Activated T-cell treated with anti-CD3 and anti-CD28 coated beads, Interleukin-2, amount 50 U/mL, for 4 hours (primary cell): ENCODE results near the gene CYBA. TPM values are rescaled to one million over a fixed set of nuclear protein-coding genes. Genes with fewer than 3 reads are reported as not detected.

Experiments
- ATAC-seq, 2 donors: fragments of 200-7000 bp; cut with Tn5 transposase; one replicate each; pipeline ENCODE4 v1.10.0; 2021
- DNase-seq: peaks from one replicate; pipeline ENCODE4 v3.0.0-alpha.2; 2020
- H3K27me3 Mint-ChIP-seq: one replicate; pipeline ENCODE4 v1.8.0; 2021; ENCODE audit warnings: low read depth, mixed read lengths
- H3K36me3 Mint-ChIP-seq: one replicate; pipeline ENCODE4 v1.8.0; 2022; ENCODE audit warnings: mixed read lengths; ENCODE audit not compliant: insufficient read depth
- H3K4me1 Mint-ChIP-seq: one replicate; pipeline ENCODE4 v1.8.0; 2021; ENCODE audit warnings: low read depth, mixed read lengths
- H3K4me3 Mint-ChIP-seq: one replicate; pipeline ENCODE4 v1.8.0; 2021; ENCODE audit warnings: mild to moderate bottlenecking, moderate library complexity, mixed read lengths
- H3K9me3 Mint-ChIP-seq: one replicate; pipeline ENCODE4 v1.8.0; 2021; ENCODE audit warnings: mixed read lengths
- total RNA-seq, 3 donors: library from RNA; stranded (reverse); gene quantifications; one replicate each; pipeline ENCODE4 v1.2.1, GENCODE V29; 2021

The CYBA gene
- total RNA-seq, 3 donors from 2014 or later: 110 to 147 (median 117) TPM

DNA sequence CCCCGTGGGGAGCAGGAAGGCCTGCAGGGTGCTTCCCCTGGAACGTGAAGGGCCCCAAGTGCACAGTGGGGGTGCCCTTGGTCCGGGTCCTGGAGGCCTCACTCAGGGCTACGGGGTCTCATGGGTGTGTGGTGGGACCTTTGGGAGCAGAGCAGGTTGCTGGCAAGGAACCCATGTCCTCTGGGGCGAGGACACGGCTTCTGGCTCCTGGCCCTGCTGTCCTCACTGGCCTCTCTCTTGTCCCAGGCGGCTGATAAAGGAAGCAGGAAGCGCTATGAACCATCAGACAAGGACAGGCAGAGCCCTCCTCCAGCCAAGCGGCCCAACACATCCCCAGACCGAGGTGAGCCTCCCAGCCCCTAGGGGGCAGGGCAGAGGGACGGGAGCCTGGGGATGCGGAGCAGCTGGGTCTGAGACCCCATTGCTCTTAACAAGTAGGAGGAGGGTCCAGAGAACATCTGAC lies 22.3 kb downstream of the CYBA start:
- H3K4me1 Mint-ChIP-seq: peaks cover 10% of the 10 kb centered on the region
- no peak overlapping the region for H3K4me3 Mint-ChIP-seq
- DNase-seq: no peak
- ATAC-seq: no peak
- H3K27me3 Mint-ChIP-seq: no peaks in the 10 kb centered on the region
- H3K36me3 Mint-ChIP-seq: peaks cover 29% of the 10 kb centered on the region
- no peaks in the 10 kb centered on the region for H3K9me3 Mint-ChIP-seq

DNA sequence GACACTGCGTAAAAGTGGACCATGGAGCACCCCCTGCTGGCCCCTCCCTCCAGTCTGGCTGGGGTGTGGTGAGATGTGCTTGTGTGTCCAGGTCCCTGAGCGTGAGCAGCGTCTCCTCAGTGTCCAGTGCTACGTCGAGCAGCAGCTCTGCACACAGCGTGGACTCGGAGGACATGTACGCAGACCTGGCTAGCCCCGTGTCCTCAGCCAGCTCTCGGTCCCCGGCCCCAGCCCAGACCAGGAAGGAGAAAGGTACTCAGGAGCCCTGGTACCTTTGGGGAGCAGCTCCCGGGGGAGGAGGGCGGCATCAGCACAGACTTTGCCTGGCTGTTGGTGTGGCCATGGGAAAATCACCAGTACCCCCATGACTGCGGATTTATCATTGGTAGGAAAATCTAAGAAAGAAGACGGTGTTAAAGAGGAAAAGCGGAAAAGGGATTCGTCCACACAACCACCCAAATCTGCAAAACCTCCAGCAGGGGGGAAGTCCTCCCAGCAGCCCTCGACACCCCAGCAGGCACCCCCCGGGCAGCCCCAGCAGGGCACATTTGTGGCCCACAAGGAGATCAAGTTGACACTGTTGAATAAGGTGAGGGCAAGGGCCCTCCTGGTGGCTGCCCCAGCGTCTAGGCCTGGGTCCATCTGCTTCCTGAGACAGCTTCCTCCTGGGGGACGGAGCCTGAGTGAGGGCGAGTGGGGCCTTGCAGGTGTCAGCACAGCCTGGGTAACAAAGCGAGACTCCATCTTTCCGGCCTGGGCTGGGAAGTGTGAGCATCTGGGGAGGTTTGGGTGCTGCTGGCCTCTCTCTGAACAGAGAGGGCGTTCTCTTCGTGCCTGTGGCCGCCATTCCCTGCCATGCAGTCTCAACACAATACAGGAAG lies 23.1 kb downstream of the CYBA start:
- Mint-ChIP-seq H3K9me3 (no peaks in the 10 kb centered on the region), H3K4me3 (no peak overlapping the region), H3K27me3 (no peaks in the 10 kb centered on the region), H3K4me1 (peaks cover 7% of the 10 kb centered on the region), H3K36me3 (peaks cover 35% of the 10 kb centered on the region)
- DNase-seq: no peak
- no peak for ATAC-seq

GRCh38 chr16:88626646-88627045 lies 24.2 kb downstream of the CYBA start:
- Mint-ChIP-seq H3K4me1 (peaks cover 7% of the 10 kb centered on the region), H3K9me3 (no peaks in the 10 kb centered on the region), H3K36me3 (peaks cover 34% of the 10 kb centered on the region), H3K27me3 (no peaks in the 10 kb centered on the region), H3K4me3 (no peak overlapping the region)
- no peak for DNase-seq
- no peak for ATAC-seq

DNA sequence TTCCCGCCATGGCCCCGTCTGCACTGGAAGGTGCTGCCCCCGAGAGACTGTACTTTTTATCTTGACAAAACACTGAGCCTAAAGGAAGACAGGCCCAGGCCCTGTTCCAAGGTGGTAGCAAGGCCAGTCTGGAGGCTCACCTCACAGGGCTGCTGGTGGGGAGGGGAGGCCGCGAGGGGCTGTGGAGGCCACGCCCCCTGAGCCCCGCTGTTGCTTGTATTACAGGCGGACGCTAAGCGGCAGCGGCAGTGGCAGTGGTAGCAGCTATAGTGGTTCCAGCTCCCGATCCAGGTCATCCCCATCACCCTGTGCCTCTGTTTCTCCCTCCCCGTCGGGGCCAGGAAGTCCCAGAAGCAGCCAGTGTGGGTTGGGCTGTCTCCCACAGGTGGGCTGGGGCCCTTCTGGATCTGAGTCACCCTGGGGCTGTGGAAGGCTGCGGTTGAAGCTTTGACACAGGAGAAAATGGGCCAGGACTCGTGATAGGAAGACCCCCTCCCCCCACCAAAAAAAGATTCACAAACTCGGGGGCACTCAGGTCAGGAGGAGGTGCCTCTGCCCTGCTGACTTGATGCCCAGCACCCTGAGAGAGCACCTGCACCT lies 25.8 kb downstream of the CYBA start:
- H3K9me3 Mint-ChIP-seq: no peaks in the 10 kb centered on the region
- ATAC-seq (peak; percentile 43 to 45), DNase-seq (no peak)
- H3K4me3 Mint-ChIP-seq: no peak overlapping the region
- no peaks in the 10 kb centered on the region for H3K27me3 Mint-ChIP-seq
- peaks cover 17% of the 10 kb centered on the region for H3K4me1 Mint-ChIP-seq
- peaks cover 30% of the 10 kb centered on the region for H3K36me3 Mint-ChIP-seq

- no peak overlapping the region for H3K4me3 Mint-ChIP-seq
- no peaks in the 10 kb centered on the region for H3K27me3 Mint-ChIP-seq
- no peaks in the 10 kb centered on the region for H3K9me3 Mint-ChIP-seq
- H3K4me1 Mint-ChIP-seq: peaks cover 23% of the 10 kb centered on the region
- ATAC-seq (no peak), DNase-seq (no peak)
- H3K36me3 Mint-ChIP-seq: peaks cover 27% of the 10 kb centered on the region
Observed at GRCh38 chr16:88624481-88624880, 26.4 kb downstream of the CYBA start.

GRCh38 chr16:88623858-88624257 lies 27.0 kb downstream of the CYBA start:
- Mint-ChIP-seq H3K4me1 (peaks cover 29% of the 10 kb centered on the region), H3K9me3 (no peaks in the 10 kb centered on the region), H3K36me3 (peaks cover 27% of the 10 kb centered on the region), H3K4me3 (no peak overlapping the region), H3K27me3 (no peaks in the 10 kb centered on the region)
- ATAC-seq: no peak
- DNase-seq: no peak

DNA sequence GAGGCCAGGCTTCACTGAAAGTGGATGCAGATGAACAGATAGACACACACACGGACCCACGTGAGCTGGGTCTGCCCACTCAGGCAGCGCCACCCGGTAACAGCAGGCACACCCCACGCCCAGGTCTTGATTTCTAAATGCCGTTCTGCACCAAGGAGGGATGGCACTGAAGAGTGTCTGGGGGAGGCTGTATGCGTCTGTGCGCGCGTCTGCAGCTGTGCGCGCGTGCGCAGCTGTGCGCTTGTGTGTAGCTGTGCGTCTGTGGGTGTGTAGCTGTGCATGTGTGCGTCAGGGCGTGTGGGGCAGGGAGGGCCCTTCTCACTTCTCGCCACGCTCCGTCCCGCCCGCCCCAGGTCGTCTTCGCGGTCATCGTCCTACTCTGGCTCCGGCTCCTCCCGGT lies 28.0 kb downstream of the CYBA start:
- ATAC-seq (no peak), DNase-seq (no peak)
- no peaks in the 10 kb centered on the region for H3K9me3 Mint-ChIP-seq
- no peaks in the 10 kb centered on the region for H3K27me3 Mint-ChIP-seq
- H3K36me3 Mint-ChIP-seq: peaks cover 27% of the 10 kb centered on the region
- H3K4me1 Mint-ChIP-seq: peaks cover 35% of the 10 kb centered on the region
- H3K4me3 Mint-ChIP-seq: no peak overlapping the region

- H3K4me3 Mint-ChIP-seq: no peak overlapping the region
- H3K4me1 Mint-ChIP-seq: peaks cover 35% of the 10 kb centered on the region
- H3K36me3 Mint-ChIP-seq: peaks cover 23% of the 10 kb centered on the region
- H3K9me3 Mint-ChIP-seq: no peaks in the 10 kb centered on the region
- H3K27me3 Mint-ChIP-seq: no peaks in the 10 kb centered on the region
- DNase-seq (no peak), ATAC-seq (no peak)
Observed at GRCh38 chr16:88622125-88622524, 28.7 kb downstream of the CYBA start.

DNA sequence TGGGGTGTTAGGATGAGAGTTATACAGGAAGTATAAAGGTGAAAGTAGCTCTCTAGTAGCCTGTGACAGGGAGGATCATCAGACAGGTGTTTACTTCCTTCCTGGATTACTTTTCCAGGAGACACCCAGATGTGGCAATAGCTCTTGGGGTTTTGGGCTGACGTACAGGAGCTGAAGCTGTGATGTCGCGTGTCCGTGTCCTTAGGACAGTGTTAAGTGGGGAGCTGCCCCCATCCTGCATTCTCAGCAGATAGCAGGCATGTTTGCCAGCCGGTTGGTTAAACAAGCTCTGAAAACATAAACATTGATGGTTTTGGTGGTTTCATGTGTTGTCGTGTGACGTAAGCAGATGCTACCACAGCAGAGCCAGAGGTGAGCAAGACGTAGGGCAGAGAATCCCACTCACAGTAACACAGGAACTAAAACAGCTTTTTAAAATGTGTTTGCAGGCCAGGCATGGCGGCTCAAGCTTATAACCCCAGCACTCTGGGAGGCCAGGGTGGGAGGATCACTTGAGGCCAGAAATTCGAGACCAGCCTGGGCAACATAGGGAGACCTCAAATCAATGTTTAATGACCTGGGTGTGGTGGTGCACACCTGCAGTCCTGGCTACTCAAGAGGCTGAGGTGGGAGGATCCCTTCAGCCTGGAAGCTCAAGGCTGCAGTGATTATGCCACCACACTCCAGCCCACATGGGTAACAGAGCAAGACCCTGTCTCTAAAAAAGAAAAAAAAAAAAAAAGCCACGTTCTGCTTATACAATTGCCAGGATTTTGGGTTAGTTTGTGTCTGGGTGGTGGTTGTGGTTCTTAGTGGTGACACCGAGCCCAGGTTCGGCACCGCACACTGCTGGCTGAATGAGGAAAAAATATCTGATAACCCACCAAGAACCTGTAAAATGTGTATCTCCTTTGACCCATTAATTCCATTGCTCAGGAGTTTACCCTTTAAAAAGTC lies 30.7 kb downstream of the CYBA start:
- no peaks in the 10 kb centered on the region for H3K9me3 Mint-ChIP-seq
- H3K4me3 Mint-ChIP-seq: peak overlapping the region; percentile 38
- H3K36me3 Mint-ChIP-seq: peaks cover 21% of the 10 kb centered on the region
- no peaks in the 10 kb centered on the region for H3K27me3 Mint-ChIP-seq
- peak; percentile 78 to 89 for ATAC-seq
- peaks cover 32% of the 10 kb centered on the region for H3K4me1 Mint-ChIP-seq
- peak; percentile 45 for DNase-seq

DNA sequence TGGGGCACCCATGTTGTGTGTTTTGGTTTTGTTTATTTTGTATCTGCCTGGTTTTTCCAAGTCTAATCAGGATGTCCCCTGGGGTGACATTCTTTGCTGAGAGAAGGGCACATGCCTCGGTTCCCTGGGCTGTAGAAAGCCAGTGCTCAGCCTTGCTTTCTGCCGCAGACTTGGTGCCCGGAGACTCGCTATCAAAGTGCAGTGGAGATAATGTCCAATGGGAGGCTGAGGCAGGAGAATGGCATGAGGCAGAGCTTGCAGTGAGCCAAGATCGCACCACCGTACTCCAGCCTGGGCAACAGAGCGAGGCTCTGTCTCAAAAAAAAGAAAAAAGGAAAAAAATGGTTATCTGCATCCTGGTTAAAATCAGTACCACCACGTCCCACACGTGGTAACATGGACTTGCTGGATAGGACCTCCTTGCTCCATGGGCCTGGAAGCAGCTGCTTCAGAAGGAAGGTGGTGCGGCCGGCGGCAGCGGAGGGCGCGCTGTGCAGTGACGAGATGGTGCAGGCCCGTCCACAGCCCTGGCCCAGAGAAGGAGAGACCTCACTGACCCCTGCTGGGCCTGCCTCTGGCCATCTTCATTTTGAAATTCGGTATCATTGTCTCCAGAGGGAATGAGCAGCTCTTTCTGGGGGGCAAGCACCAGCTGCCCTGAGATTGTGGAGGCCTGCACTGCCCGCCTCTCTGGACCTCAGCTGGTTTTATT lies 31.7 kb downstream of the CYBA start:
- H3K4me1 Mint-ChIP-seq: peaks cover 32% of the 10 kb centered on the region
- H3K36me3 Mint-ChIP-seq: peaks cover 25% of the 10 kb centered on the region
- no peak for ATAC-seq

GRCh38 chr16:88618182-88618955 lies 32.5 kb downstream of the CYBA start:
- Mint-ChIP-seq H3K27me3 (no peaks in the 10 kb centered on the region), H3K4me3 (no peak overlapping the region), H3K9me3 (no peaks in the 10 kb centered on the region), H3K36me3 (peaks cover 25% of the 10 kb centered on the region), H3K4me1 (peaks cover 32% of the 10 kb centered on the region)
- DNase-seq (no peak), ATAC-seq (no peak)

More for the DNA sequence above, 31.7 kb downstream of the CYBA start:
- H3K27me3 Mint-ChIP-seq: no peaks in the 10 kb centered on the region
- H3K4me3 Mint-ChIP-seq: no peak overlapping the region
- H3K9me3 Mint-ChIP-seq: no peaks in the 10 kb centered on the region
- DNase-seq: no peak

- no peaks in the 10 kb centered on the region for H3K27me3 Mint-ChIP-seq
- H3K9me3 Mint-ChIP-seq: no peaks in the 10 kb centered on the region
- H3K4me3 Mint-ChIP-seq: no peak overlapping the region
- H3K36me3 Mint-ChIP-seq: peaks cover 25% of the 10 kb centered on the region
- no peak for DNase-seq
- peaks cover 31% of the 10 kb centered on the region for H3K4me1 Mint-ChIP-seq
- ATAC-seq: no peak
Observed at GRCh38 chr16:88617268-88618031, 33.4 kb downstream of the CYBA start.
